OCI-M1 (cell line): ENCODE measurements around the gene CERS3.

ENCODE experiments used
- DNase-seq: peaks from one replicate; lab custom pipeline; 2025; lab: John Stamatoyannopoulos, UW

The CERS3 gene

GRCh38 chr15:100529556-100529955 lies 806 bp upstream of the CERS3 start:
- DNase-seq: no peak

GRCh38 chr15:100526027-100526481 lies 2.7 kb downstream of the CERS3 start:
- DNase-seq: no peak

- DNase-seq: no peak
These were observed 3.3 kb downstream of the CERS3 start for GRCh38 chr15:100525436-100525835.

GRCh38 chr15:100524326-100524725 lies 4.4 kb downstream of the CERS3 start:
- DNase-seq: no peak

- DNase-seq: no peak
These were observed 6.8 kb downstream of the CERS3 start for GRCh38 chr15:100521907-100522306.

- DNase-seq: no peak
These were observed 8.4 kb downstream of the CERS3 start for GRCh38 chr15:100520132-100520921.

- no peak for DNase-seq
These were observed 10.9 kb downstream of the CERS3 start for GRCh38 chr15:100517846-100518245.

- DNase-seq: no peak
These were observed 11.9 kb downstream of the CERS3 start for GRCh38 chr15:100516643-100517512.

- no peak for DNase-seq
These were observed 13.0 kb downstream of the CERS3 start for GRCh38 chr15:100515758-100516157.

- DNase-seq: no peak
These were observed 20.0 kb downstream of the CERS3 start for GRCh38 chr15:100508641-100509300.

- DNase-seq: no peak
These were observed 26.1 kb downstream of the CERS3 start for GRCh38 chr15:100502651-100503050.

- no peak for DNase-seq
These were observed 27.6 kb downstream of the CERS3 start for GRCh38 chr15:100501117-100501516.

GRCh38 chr15:100500226-100500990 lies 28.3 kb downstream of the CERS3 start:
- DNase-seq: no peak

- DNase-seq: no peak
These were observed 32.9 kb downstream of the CERS3 start for GRCh38 chr15:100495861-100496260.

GRCh38 chr15:100493213-100493612 lies 35.5 kb downstream of the CERS3 start:
- no peak for DNase-seq

- DNase-seq: no peak
These were observed 44.3 kb downstream of the CERS3 start for GRCh38 chr15:100484443-100484842.

- no peak for DNase-seq
These were observed 45.4 kb downstream of the CERS3 start for GRCh38 chr15:100483370-100483769.

- DNase-seq: no peak
These were observed 51.9 kb downstream of the CERS3 start for GRCh38 chr15:100476805-100477204.

- no peak for DNase-seq
These were observed 56.0 kb downstream of the CERS3 start for GRCh38 chr15:100472736-100473135.

GRCh38 chr15:100471933-100472332 lies 56.8 kb downstream of the CERS3 start:
- DNase-seq: no peak

GRCh38 chr15:100468285-100468684 lies 60.5 kb downstream of the CERS3 start:
- no peak for DNase-seq

- no peak for DNase-seq
These were observed 62.7 kb downstream of the CERS3 start for GRCh38 chr15:100466073-100466472.
